Epidermal melanocyte (primary cell): ENCODE measurements around the gene CYSTM1.

Source experiments
- DNase-seq: peaks from one replicate; pipeline ENCODE4 v3.0.0; 2011; ENCODE audit warnings: low spot score; ENCODE audit not compliant: insufficient read length

The CYSTM1 gene

GRCh38 chr5:140235791-140236551 lies 61.0 kb downstream of the CYSTM1 start:
- no peak for DNase-seq

GRCh38 chr5:140236891-140237598 lies 62.1 kb downstream of the CYSTM1 start:
- no peak for DNase-seq

- no peak for DNase-seq
Observed at GRCh38 chr5:140238756-140239155, 63.8 kb downstream of the CYSTM1 start.

DNA sequence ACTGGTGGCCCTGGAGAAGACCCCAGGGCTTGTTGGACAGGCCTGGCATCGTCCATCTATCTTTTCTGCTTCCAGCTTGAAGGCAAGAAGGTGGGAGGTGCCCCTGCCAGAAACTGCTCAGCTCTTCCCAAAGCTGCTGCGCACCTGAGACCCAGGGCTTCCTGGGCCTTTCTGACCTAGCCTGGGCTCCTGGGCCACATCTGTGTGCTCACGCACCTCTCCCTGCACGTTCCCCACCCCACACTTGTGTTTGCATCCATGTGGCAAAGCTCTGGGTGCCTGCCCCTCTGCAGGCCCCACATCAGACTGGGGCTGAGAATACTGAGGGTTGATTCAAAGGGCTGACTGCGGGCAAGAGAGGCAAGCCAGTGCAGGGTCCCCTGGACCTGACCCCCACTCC lies 64.5 kb downstream of the CYSTM1 start:
- no peak for DNase-seq

DNA sequence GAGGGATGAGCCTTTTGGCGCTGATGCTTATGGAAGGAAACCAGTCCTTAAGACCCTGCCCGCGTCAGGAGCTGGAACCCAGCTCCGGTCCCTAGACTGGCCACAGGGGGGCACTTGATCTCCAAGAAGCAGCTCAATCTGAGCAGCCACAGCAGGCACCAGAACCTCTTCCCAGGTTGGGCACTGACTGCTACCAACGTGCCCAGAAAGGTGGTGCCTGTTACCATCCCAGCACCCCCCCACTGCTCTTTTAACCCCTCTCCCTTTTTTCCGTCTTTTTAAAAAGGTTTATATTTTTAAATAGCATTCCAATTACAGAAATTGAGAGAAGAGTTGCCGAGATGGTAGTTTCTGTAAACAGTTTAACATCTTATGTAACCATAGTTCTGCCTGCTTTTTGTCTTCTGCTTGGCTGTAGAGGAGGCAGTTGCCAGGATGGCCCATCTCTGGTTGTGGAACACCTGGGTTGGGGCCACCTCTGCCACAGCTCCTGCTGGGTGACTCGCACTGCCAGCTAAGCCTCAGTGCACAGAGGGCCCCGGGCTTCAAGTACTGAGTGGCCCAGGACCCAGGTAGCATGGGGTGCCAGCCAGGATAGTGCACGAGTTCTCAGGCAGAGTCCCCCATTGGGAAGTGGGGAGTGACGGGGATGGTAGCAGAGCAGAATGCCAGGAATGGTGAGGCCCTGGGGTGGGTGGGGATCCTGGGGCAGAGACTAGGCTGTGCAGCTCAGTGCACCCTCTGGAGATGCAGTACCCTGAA lies 65.1 kb downstream of the CYSTM1 start:
- no peak for DNase-seq

DNA sequence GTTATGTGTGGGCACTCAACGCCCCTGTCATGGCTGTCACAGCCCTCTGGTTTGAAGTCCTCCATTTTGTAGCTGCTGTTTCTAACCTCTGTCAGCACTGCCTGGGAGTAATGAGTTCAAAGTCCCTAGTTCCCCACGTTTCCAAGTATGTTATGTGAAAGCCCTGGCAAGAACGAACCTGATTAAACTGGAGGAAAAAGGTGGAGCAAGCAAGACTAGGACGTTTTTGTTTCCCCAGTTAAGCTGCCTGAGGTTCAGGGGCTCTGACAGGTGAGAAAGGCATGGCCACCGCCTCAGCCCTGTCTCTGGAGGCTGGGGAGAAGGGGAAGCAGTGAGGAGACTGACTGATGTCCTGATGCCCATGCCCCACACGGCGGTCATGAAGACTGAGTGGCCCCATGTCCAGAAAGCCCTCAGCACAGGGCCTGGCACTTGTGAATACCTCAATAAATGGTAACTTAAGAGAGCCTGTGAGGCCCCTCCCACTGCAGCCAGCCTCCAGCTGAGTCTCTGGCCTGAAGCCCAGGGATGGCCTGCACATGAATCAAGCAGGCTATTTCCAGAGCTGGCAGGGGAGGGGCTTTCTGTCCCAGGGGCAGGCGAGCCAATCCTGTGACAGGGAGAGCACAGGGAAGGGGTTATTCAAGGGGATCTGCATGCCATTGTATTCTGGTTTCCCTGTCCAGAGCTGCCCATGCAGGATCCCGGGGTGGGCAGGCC lies 66.2 kb downstream of the CYSTM1 start:
- DNase-seq, result peak; percentile 87

- DNase-seq, result no peak
Observed at GRCh38 chr5:140242099-140242498, 67.1 kb downstream of the CYSTM1 start.

DNA sequence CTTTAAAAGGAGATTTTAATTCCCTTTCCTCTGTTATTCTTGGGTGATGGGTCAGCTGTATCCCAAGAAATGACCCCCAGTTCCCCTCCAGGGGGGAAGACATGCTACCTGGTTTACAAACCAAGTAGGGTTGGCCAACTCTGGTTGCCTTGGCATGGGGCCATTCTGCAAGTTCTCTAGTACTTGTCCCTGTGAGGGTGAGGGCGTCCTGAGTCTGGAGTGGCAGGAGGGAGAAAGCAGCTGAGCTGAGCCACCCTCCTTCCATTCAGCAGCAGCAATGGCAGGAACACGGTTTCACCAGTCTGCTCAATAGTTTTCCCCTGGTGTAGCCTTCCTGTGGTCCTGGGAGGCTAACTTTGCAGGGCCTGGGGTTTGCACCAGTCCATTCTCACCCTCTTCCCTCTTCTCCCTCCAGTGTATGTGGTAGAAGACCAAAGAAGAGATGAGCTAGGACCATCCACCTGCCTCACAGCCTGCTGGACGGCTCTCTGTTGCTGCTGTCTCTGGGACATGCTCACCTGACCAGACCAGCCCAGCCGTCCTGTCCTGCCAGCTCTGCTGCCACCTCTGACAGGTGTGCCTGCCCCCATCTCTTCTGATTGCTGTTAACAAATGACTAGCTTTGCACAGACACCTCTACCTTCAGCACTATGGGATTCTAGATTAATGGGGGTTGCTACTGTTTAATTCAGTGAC lies 68.0 kb downstream of the CYSTM1 start:
- no peak for DNase-seq

DNA sequence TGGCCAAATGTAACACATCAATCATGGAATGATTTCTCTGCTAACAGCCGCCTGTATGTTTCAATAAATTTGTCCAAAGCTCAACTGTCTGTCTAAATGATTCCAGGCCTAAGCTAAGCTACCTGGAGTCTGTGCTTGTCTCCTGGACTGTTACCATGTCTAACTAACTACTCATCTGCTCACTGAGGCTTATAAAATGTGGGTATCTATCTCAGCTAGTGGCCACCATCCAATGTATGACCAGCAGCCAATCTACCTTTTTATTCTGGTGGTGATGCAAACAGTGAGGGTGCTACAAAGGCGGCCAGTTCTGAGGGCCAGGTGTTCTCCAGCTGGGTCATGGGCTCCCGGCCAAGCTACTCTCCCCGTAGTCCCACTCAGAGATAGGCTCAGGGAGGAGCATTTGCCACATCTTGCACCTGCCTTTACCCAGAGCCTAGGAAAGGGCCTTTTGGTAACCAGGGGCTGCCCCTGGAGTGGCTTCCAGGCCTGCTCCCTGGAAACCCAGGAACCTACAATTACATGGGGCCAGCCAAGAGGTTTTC lies 68.8 kb downstream of the CYSTM1 start:
- no peak for DNase-seq

DNA sequence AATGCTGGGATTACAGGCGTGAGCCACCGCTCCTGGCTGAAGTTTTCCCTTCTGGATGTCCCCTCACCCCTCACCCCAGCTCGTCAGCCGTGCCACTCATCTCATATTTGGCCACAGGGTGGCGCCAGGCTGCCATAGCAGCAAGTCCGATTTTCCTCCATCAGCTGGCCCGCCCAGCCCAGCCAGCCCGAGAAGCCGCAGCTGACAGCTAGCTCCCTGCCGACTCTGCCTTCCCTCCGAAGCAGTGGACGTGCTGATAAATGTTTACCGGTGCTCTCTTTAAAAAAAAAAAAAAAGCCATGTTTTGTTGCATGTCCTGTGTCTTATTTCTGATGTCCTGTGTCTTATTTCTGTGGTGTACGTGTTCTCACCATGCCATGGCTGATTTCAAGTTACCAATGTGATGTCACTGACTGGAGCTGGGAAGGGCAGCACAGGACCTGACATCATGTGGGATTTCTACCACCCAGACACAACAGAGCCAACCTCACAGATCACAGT lies 69.6 kb downstream of the CYSTM1 start:
- DNase-seq, result peak; percentile 62

- no peak for DNase-seq
Observed at GRCh38 chr5:140245341-140245740, 70.4 kb downstream of the CYSTM1 start.

- no peak for DNase-seq
Observed at GRCh38 chr5:140245926-140246325, 70.9 kb downstream of the CYSTM1 start.

DNA sequence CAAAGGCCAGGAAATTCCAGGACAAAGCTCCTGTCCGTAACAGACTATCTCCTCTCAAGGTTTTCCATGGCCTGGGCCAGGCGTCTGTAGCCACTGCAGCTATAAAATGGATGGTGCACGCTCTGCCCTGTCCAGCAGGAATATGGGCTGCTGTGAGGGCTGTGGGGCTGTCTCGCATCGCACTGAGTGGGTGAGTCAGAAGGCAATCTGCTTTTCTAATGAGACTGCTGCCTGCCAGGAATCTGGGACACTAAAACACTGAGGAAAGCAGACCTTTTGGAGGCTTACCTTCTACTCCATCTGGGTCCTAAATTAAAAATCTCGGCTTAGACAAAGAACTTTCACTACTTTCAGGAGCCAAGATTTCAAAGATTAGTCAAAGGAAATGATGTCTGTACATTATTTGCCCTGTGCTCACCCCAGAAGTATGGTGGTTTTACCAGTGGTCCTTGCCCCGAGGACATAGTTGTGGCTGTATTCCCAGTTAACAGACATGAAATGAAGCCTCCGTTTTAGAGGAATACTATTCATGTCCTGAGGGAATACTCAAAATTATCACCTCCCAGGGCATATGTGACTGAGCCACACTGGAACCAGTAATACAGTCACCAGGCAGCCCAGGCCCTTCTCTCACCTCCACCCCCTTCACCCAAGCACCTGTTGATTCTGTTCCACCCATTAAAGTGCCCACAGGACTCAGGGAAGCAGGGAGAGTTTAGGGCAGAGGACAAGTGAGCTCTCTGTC lies 71.6 kb downstream of the CYSTM1 start:
- no peak for DNase-seq

DNA sequence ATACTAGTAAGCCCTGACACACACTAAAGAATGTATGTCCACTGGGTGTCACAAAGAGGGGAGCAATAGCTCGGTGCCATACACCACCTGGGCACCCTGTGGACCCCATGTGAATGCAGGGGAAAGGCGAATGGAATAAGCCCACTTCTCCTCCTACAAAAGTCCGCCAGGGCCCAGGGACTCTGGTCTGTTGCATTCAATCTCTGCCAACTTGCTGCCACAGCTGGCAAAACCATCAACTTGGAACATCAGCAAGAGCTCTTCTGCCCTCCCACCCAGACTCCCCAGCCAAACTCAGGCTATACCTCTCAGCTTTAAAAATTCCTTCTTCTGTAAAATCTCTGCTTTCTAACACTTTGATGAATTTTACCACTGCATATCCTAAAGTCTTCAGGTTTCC lies 73.4 kb downstream of the CYSTM1 start:
- no peak for DNase-seq

GRCh38 chr5:140249536-140249935 lies 74.5 kb downstream of the CYSTM1 start:
- DNase-seq, result no peak

- no peak for DNase-seq
Observed at GRCh38 chr5:140250386-140250785, 75.4 kb downstream of the CYSTM1 start.

DNA sequence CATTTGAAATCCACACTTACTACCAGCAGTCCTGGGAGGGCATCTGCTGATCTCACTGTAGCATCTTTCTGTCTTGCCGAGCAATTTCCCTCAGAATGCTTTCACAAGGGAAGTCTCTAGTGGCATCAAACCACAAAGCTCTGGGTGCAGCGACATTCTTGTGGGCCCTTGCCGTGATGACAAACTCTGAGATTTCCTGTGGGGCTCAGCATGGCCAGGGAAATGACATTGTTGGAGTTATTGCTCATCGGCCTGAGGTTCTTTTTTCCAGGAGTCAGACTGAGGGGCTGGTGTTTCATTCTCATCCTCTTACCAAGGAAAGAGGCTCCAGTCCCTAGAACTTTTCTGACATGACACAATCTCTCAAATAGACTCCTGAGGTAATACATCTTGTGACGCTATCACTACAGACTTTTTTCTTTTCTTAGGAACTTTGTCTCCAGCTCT lies 76.6 kb downstream of the CYSTM1 start:
- DNase-seq, result no peak

DNA sequence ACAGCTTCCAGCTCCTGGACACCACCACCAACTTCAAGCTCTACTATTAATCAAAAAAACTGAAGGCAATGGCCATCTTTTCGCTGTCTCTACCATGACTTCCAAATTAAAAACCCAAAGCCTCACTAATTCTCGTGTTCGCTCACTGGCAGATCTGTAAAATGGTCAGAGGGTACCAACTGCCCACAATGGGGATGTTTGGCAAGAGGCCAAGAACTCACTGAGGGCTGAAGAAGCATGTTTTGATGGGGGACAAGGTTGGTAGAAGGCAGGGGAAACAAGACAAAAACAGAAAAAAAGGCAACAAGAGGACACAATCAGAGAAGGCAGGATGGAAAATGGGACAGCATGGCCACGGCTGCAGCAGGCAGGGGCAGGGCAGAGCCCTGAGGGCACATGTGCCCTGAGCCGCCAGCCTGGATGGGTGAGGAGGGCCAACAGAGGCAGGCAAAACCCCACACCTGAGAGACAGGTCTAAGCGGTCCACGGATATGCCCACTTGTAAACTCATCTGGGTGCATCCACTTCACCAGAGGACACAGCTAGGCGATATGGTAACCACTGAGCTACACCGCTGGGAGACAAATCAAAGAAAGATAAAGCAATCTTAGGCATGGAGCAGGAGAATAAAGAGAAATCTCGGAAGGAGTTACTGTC lies 77.6 kb downstream of the CYSTM1 start:
- no peak for DNase-seq

- no peak for DNase-seq
Observed at GRCh38 chr5:140253985-140254384, 79.0 kb downstream of the CYSTM1 start.
